Hepatocyte (in vitro differentiated cells): Measurements from ENCODE around the gene FAM20C. TPM values are rescaled to one million over a fixed set of nuclear protein-coding genes. Genes with fewer than 3 reads are reported as not detected.

Experiments used
- DNase-seq: peaks from one replicate; pipeline ENCODE4 v3.0.0-alpha.2; 2016; ENCODE audit warnings: low spot score
- H2AFZ ChIP-seq: fragments of 200-600 bp; sonication (generic); 2 replicates; pipeline ENCODE4 v1.6.0; 2016; ENCODE audit warnings: antibody characterized with exemption, mild to moderate bottlenecking
- H3K27ac ChIP-seq: fragments of 200-600 bp; sonication (generic); 2 replicates; pipeline ENCODE4 v1.5.1; 2016; ENCODE audit warnings: mild to moderate bottlenecking
- H3K27me3 ChIP-seq: fragments of 200-600 bp; sonication (generic); 2 replicates; pipeline ENCODE4 v1.6.1; 2016
- H3K36me3 ChIP-seq: fragments of 200-600 bp; sonication (generic); replicated peaks from 2 replicates; pipeline ENCODE4 v1.5.1; 2016; ENCODE audit warnings: low read depth; ENCODE audit not compliant: insufficient read depth
- H3K4me1 ChIP-seq: fragments of 200-600 bp; sonication (generic); 2 replicates; pipeline ENCODE4 v1.5.1; 2016; ENCODE audit warnings: mild to moderate bottlenecking, moderate library complexity; ENCODE audit not compliant: insufficient read depth
- H3K4me2 ChIP-seq: fragments of 200-600 bp; sonication (generic); 2 replicates; pipeline ENCODE4 v1.6.0; 2016
- H3K4me3 ChIP-seq: fragments of 200-600 bp; sonication (generic); 2 replicates; pipeline ENCODE4 v1.5.1; 2016; ENCODE audit warnings: mild to moderate bottlenecking
- H3K79me2 ChIP-seq: fragments of 200-600 bp; sonication (generic); 2 replicates; pipeline ENCODE4 v1.6.0; 2017; ENCODE audit warnings: mild to moderate bottlenecking
- H3K9me2 ChIP-seq: fragments of 200-600 bp; sonication (generic); replicated peaks from 2 replicates; pipeline ENCODE4 v1.6.0; 2017; ENCODE audit warnings: mild to moderate bottlenecking; ENCODE audit not compliant: insufficient read depth
- H3K9me3 ChIP-seq: fragments of 200-600 bp; sonication (generic); 2 replicates; pipeline ENCODE4 v1.5.1; 2016; ENCODE audit warnings: low read depth, mild to moderate bottlenecking
- H4K20me1 ChIP-seq: fragments of 200-600 bp; sonication (generic); 2 replicates; pipeline ENCODE4 v1.6.0; 2016; ENCODE audit warnings: mild to moderate bottlenecking; ENCODE audit not compliant: insufficient read depth, poor library complexity, severe bottlenecking
- EZH2 ChIP-seq: fragments of 200-600 bp; sonication (generic); IDR thresholded peaks from 2 replicates; pipeline ENCODE4 v1.6.1; 2016; ENCODE audit warnings: antibody characterized with exemption, mild to moderate bottlenecking, borderline replicate concordance
- EZH2phosphoT487 ChIP-seq: fragments of 200-600 bp; sonication (generic); IDR thresholded peaks from one replicate; pipeline ENCODE4 v1.6.1; 2018; ENCODE audit warnings: antibody characterized with exemption, mild to moderate bottlenecking, low read depth, moderate library complexity; ENCODE audit not compliant: unreplicated experiment, severe bottlenecking
- WGBS: methylation state at CpG from one replicate; pipeline ENCODE4 v1.1.6; 2016; ENCODE audit warnings: low lambda C conversion rate; ENCODE audit errors: missing lambda C conversion rate; 5-methylcytosine and 5-hydroxymethylcytosine counted together
- polyA plus RNA-seq: library from polyadenylated mRNA; unstranded; fragments of >200 nt; fragmentation: Nextera tagmentation; extraction: Ambion mirVana; gene quantifications from 2 replicates; pipeline ENCODE4 v1.2.1, GENCODE V29; 2016
- total RNA-seq: library from RNA; depleted of rRNA; stranded (reverse); fragments of >200 nt; gene quantifications from 2 replicates; pipeline ENCODE4 v1.2.3, GENCODE V29; 2014
- TF ChIP-seq, protein P1 (sequence below): fragments of 200-600 bp; sonication (generic); IDR thresholded peaks from 2 replicates; pipeline ENCODE4 v1.5.1; 2016; ENCODE audit warnings: antibody characterized with exemption, mild to moderate bottlenecking; ENCODE audit not compliant: poor library complexity

Gene FAM20C
- total and polyA plus RNA-seq, 2 experiments from 2014 or later, result 24.4 to 42.5 TPM

DNA sequence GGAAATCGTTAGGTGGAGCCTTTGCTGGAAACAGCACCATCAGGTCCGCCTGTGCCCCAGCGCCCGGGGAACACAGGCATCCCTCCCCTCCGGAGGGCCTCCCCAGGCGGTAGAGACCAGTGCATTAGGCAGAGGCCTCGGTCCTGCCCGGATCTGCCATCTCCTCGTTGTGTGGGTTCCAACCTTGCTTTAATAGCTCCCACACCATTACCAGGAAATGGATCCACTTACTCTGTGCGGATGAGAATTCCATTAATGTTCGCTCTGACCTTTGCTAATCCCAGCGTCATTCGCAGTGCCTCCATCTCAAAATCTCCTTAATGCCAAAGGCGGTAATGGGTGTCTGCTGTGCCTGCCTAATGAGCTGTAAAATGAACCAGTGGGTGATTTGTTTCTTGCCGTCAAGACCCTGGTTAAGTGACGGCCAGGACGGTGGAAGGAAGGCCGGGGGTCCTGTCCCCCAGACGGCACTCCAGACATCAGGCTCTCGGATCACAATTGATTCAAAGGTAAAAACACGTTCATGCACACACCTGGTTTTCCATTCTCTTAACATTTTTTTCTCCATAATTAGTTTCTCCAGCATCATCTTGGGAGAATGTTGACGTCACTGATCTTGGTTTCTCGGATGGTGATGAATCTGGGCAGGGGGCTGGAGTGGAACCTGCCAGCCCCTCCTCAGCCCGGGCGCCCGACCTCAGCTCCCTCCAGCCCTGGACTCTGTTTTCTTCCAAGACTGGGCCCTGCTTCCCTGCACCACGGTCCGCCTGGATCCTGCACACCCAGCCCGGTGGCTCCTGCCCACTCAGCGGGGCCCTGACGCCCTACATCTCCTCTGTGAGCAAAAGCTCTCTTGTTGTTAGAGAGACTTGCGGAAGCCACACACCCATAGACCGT, 22.8 kb upstream of the FAM20C start:
- no peak for DNase-seq
- peaks cover 34% of the 10 kb centered on the region for H3K4me1 ChIP-seq
- no peaks in the 10 kb centered on the region for H3K9me3 ChIP-seq
- H3K27me3 ChIP-seq, result no peaks in the 10 kb centered on the region
- H3K9me2 ChIP-seq, result no peaks in the 10 kb centered on the region
- TF ChIP-seq, protein P1, sequence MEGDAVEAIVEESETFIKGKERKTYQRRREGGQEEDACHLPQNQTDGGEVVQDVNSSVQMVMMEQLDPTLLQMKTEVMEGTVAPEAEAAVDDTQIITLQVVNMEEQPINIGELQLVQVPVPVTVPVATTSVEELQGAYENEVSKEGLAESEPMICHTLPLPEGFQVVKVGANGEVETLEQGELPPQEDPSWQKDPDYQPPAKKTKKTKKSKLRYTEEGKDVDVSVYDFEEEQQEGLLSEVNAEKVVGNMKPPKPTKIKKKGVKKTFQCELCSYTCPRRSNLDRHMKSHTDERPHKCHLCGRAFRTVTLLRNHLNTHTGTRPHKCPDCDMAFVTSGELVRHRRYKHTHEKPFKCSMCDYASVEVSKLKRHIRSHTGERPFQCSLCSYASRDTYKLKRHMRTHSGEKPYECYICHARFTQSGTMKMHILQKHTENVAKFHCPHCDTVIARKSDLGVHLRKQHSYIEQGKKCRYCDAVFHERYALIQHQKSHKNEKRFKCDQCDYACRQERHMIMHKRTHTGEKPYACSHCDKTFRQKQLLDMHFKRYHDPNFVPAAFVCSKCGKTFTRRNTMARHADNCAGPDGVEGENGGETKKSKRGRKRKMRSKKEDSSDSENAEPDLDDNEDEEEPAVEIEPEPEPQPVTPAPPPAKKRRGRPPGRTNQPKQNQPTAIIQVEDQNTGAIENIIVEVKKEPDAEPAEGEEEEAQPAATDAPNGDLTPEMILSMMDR, result no peak
- TF ChIP-seq EZH2phosphoT487 (no peak), EZH2 (no peak)
- H3K4me3 ChIP-seq, result no peak overlapping the region
- WGBS, result 83% methylated on average over 33 of the region's 33 CpGs
- no peaks in the 10 kb centered on the region for H3K36me3 ChIP-seq
- H4K20me1 ChIP-seq, result no peaks in the 10 kb centered on the region
- H3K27ac ChIP-seq, result no peak overlapping the region
- H3K4me2 ChIP-seq, result no peak overlapping the region
- H3K79me2 ChIP-seq, result no peaks in the 10 kb centered on the region
- no peak overlapping the region for H2AFZ ChIP-seq

DNA sequence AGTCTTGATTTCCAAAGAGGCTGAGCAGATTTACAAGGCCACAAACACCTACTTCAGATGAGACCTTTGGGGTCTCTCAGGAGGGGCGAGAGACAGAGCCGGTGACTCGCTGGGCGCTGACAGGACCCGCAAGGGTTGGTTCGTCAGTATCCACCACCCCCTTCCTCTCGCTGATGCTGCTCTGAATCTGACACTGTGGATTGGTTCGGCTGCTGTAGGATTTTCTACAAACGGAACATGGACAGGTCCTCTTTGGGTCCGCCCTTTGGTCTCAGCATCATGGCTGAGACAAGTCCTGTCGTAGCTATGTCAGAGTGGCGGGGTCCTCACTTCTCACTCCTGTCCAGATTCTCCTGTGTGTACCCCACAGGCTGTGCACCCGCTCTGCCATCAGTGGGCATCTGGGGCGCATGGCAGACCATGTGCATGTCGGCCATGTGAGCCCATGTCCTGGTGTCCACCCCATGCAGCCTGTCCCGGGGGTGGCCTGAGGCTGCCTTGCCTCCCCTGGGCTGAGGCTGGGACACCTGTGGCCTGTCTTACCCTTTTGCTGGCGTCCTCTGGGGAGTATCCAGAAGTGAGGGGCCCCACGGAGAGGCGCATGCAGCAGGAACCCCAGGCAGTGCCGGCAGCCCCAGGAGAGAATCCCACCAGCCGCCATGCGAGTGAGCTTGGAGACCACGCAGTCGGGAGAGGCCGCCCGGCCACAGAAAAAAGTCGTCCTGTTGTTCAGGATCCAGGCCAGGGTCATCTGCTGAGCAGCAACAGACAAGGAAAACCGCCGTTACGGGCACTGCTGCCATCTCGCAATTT, 21.6 kb upstream of the FAM20C start:
- Histone ChIP-seq H3K4me3 (no peak overlapping the region), H3K4me1 (peaks cover 23% of the 10 kb centered on the region), H3K79me2 (no peaks in the 10 kb centered on the region), H3K27ac (no peak overlapping the region), H3K4me2 (no peak overlapping the region), H4K20me1 (no peaks in the 10 kb centered on the region), H3K9me2 (no peaks in the 10 kb centered on the region), H3K27me3 (no peaks in the 10 kb centered on the region), H3K36me3 (no peaks in the 10 kb centered on the region), H3K9me3 (no peaks in the 10 kb centered on the region), H2AFZ (no peak overlapping the region)
- WGBS, result 97% methylated on average over 31 of the region's 31 CpGs
- no peak for DNase-seq
- TF ChIP-seq, protein P1, result no peak
- TF ChIP-seq EZH2phosphoT487, result no peak
- TF ChIP-seq EZH2, result no peak

DNA sequence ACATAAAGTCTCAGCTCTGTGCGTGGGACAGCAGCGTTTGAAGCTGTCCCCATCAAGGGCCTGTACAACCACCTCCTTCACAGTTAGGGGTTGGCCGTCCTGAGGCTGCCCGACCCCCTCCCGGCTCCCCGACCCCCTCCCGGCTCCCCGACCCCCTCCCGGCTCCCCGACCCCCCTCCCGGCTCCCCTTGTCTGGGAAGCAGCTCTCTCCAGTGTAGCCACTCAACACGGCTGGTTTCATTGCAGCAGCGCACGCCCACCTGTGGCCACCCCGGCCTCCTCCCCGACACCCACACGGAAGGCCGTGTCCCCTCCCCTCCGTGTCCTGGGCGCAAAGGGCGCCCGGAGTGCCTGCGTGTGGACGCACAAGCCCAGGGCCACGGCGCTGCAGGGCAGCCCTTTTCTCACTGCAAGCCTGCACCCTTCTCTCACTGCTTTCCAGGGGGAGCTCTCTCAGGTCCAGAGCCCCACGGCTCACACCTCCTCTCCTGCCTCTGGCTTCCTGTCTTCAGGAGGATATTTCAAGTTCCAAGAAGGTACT, 20.9 kb upstream of the FAM20C start:
- no peaks in the 10 kb centered on the region for H3K9me3 ChIP-seq

More for the DNA sequence above, 20.9 kb upstream of the FAM20C start:
- Histone ChIP-seq H3K4me2 (no peak overlapping the region), H3K27me3 (no peaks in the 10 kb centered on the region), H4K20me1 (no peaks in the 10 kb centered on the region), H3K36me3 (no peaks in the 10 kb centered on the region), H2AFZ (no peak overlapping the region), H3K4me1 (peaks cover 18% of the 10 kb centered on the region), H3K9me2 (no peaks in the 10 kb centered on the region), H3K4me3 (no peak overlapping the region), H3K79me2 (no peaks in the 10 kb centered on the region), H3K27ac (no peak overlapping the region)
- 82% methylated on average over 27 of the region's 27 CpGs for WGBS
- DNase-seq, result no peak
- TF ChIP-seq EZH2phosphoT487, result no peak
- TF ChIP-seq EZH2, result no peak
- TF ChIP-seq, protein P1, result no peak
